ENCODE data around the gene PHOSPHO1.

The PHOSPHO1 gene

GRCh38 chr17:49217651-49218413 is 12.8 kb downstream of the PHOSPHO1 start:
- no peak for FAIRE-seq

GRCh38 chr17:49216953-49217650 is 13.5 kb downstream of the PHOSPHO1 start:
- FAIRE-seq = no peak

- no peak for FAIRE-seq
Observed at GRCh38 chr17:49216482-49216881, 14.1 kb downstream of the PHOSPHO1 start.

- no peak for FAIRE-seq
Observed at GRCh38 chr17:49214676-49215360, 15.8 kb downstream of the PHOSPHO1 start.

GRCh38 chr17:49213847-49214246 is 16.7 kb downstream of the PHOSPHO1 start:
- FAIRE-seq = no peak

GRCh38 chr17:49213399-49213798 is 17.2 kb downstream of the PHOSPHO1 start:
- FAIRE-seq = no peak

- FAIRE-seq = no peak
Observed at GRCh38 chr17:49210158-49211029, 20.2 kb downstream of the PHOSPHO1 start, which contains the start of the genes ABI3 and GNGT2. ABI3 (plus strand) TSS chr17:49210707; CDS start chr17:49210725, 18 bp downstream. GNGT2 (minus strand) TSS chr17:49210574; CDS start chr17:49207422, 3,152 bp downstream.

- no peak for FAIRE-seq
Observed at GRCh38 chr17:49209061-49209571, 21.5 kb downstream of the PHOSPHO1 start.

GRCh38 chr17:49204516-49204915 is 26.1 kb downstream of the PHOSPHO1 start:
- FAIRE-seq = no peak

- FAIRE-seq = no peak
Observed at GRCh38 chr17:49203796-49204195, 26.8 kb downstream of the PHOSPHO1 start.

- FAIRE-seq = no peak
Observed at GRCh38 chr17:49201481-49201927, 29.1 kb downstream of the PHOSPHO1 start.

GRCh38 chr17:49200423-49201083 is 30.0 kb downstream of the PHOSPHO1 start:
- no peak for FAIRE-seq

- no peak for FAIRE-seq
Observed at GRCh38 chr17:49198211-49198610, 32.4 kb downstream of the PHOSPHO1 start.

- FAIRE-seq = no peak
Observed at GRCh38 chr17:49197346-49197998, 33.1 kb downstream of the PHOSPHO1 start.

- FAIRE-seq = no peak
Observed at GRCh38 chr17:49196520-49196919, 34.1 kb downstream of the PHOSPHO1 start.

GRCh38 chr17:49195751-49196150 is 34.8 kb downstream of the PHOSPHO1 start:
- FAIRE-seq = no peak

- no peak for FAIRE-seq
Observed at GRCh38 chr17:49194297-49194607, 36.3 kb downstream of the PHOSPHO1 start.

- no peak for FAIRE-seq
Observed at GRCh38 chr17:49193513-49194296, 36.9 kb downstream of the PHOSPHO1 start.

- no peak for FAIRE-seq
Observed at GRCh38 chr17:49191917-49192741, 38.5 kb downstream of the PHOSPHO1 start.

Measured in colon (tissue), 2 donors.